Measurements from ENCODE around the gene TDRD9. TPM values are rescaled to one million over a fixed set of nuclear protein-coding genes. Genes with fewer than 3 reads are reported as not detected.

Gene TDRD9
- total RNA-seq, 1 experiment from 2014 or later: not detected

DNA sequence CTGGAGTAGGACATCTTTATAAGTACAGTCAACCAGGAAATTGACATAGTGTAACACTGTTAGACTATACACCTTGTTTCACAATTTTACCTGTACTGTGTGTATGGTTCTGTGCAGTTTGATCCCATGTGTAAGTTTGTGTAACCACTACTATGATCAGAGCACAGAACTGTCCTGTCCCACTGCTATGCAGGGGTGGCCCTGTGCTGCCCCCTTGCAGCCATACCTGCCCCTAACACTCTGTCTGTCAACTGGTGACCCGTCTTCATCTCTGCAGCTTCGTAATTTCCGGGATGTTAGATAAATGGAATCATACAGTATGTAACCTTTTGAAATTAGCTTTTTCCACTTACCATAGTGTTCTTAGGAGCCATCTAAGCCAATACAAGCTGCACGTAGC is 72.7 kb downstream of the TDRD9 start:
- intact Hi-C loops (cut with micrococcal nuclease; ENCODE audit: unreplicated experiment): no loop called here
- no peak overlapping the region for H3K27ac ChIP-seq (ENCODE audit: low read depth, low read length, poor library complexity, severe bottlenecking)
- no TSS peak for BruUV-seq (replicated peaks)
- DNase-seq (ENCODE audit: low spot score): peak; percentile 14
- no peak overlapping the region for H3K4me3 ChIP-seq (ENCODE audit: low read depth, low read length, poor library complexity, severe bottlenecking)
- H3K27me3 ChIP-seq (replicated peaks; ENCODE audit: insufficient read depth, low read depth, low read length, poor library complexity): peaks cover 6% of the 10 kb centered on the region
- ChIA-PET POLR2A (ENCODE audit: low non-redundant PET) (no interaction called here), CTCF (no interaction called here)
- H3K4me1 ChIP-seq (ENCODE audit: insufficient read depth, low read length, poor library complexity, severe bottlenecking): no peaks in the 10 kb centered on the region
- no peaks in the 10 kb centered on the region for H3K36me3 ChIP-seq (ENCODE audit: insufficient read depth, low read length, poor library complexity, severe bottlenecking)
- no peak for TF ChIP-seq EZH2 (IDR thresholded peaks at IDR 0.05; ENCODE audit: borderline replicate concordance, low read depth, low read length, poor library complexity, severe bottlenecking)
- TF ChIP-seq, protein P1, sequence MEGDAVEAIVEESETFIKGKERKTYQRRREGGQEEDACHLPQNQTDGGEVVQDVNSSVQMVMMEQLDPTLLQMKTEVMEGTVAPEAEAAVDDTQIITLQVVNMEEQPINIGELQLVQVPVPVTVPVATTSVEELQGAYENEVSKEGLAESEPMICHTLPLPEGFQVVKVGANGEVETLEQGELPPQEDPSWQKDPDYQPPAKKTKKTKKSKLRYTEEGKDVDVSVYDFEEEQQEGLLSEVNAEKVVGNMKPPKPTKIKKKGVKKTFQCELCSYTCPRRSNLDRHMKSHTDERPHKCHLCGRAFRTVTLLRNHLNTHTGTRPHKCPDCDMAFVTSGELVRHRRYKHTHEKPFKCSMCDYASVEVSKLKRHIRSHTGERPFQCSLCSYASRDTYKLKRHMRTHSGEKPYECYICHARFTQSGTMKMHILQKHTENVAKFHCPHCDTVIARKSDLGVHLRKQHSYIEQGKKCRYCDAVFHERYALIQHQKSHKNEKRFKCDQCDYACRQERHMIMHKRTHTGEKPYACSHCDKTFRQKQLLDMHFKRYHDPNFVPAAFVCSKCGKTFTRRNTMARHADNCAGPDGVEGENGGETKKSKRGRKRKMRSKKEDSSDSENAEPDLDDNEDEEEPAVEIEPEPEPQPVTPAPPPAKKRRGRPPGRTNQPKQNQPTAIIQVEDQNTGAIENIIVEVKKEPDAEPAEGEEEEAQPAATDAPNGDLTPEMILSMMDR (conservative IDR thresholded peaks at IDR 0.05; ENCODE audit: low read depth, low read length): peak; percentile 45
- H3K9me3 ChIP-seq (ENCODE audit: low read depth, low read length, poor library complexity, severe bottlenecking): no peaks in the 10 kb centered on the region

DNA sequence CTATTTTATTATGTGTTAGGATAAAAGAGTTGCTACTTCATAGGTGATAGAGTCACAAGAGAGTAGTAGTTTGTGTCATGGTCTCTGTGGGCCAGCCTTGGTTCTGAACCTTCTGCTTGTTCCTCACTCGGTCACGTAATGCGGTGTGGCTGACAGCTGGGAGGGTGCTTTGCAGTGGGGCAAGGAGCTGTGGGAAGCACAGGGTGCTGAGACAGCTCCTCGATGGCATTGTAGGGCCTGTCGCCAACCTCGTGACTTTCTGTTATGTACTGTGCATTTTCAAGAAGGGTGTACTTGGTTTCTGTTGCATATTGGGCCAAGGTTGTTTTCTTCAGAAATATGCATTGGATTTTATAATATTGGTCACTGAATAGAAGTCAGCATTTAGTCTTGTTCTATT is 75.4 kb downstream of the TDRD9 start:
- BruUV-seq (replicated peaks): no TSS peak
- intact Hi-C loops (cut with micrococcal nuclease; ENCODE audit: unreplicated experiment): no loop called here
- Histone ChIP-seq H3K36me3 (ENCODE audit: insufficient read depth, low read length, poor library complexity, severe bottlenecking) (no peaks in the 10 kb centered on the region), H3K9me3 (ENCODE audit: low read depth, low read length, poor library complexity, severe bottlenecking) (no peaks in the 10 kb centered on the region), H3K4me1 (ENCODE audit: insufficient read depth, low read length, poor library complexity, severe bottlenecking) (no peaks in the 10 kb centered on the region), H3K4me3 (ENCODE audit: low read depth, low read length, poor library complexity, severe bottlenecking) (no peak overlapping the region), H3K27me3 (replicated peaks; ENCODE audit: insufficient read depth, low read depth, low read length, poor library complexity) (no peaks in the 10 kb centered on the region), H3K27ac (ENCODE audit: low read depth, low read length, poor library complexity, severe bottlenecking) (no peak overlapping the region)
- no peak for TF ChIP-seq EZH2 (IDR thresholded peaks at IDR 0.05; ENCODE audit: borderline replicate concordance, low read depth, low read length, poor library complexity, severe bottlenecking)
- TF ChIP-seq, protein P1 (conservative IDR thresholded peaks at IDR 0.05; ENCODE audit: low read depth, low read length): no peak
- CTCF ChIA-PET: no interaction called here
- DNase-seq (ENCODE audit: low spot score): no peak
- POLR2A ChIA-PET (ENCODE audit: low non-redundant PET): no interaction called here

DNA sequence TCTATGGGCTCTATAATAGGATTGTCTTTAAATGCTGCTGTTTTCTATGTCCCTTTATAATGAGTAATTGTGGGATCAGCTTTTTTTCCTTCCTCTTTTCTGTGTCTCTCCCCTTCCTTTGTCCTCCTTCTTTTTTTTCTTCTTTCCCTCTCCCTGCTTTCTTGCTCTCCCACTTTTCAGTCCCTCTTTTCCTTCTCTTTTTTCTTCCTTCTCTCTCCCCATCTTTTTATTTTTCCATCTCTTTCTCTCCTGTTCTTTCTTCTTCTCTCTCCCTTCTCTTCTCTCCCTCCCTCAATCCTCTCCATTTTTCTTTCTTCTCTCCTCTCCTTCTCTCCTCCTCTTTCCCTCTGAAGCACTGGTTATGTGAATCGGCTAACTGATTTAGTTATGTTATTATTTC is 76.6 kb downstream of the TDRD9 start:
- no peaks in the 10 kb centered on the region for H3K27me3 ChIP-seq (replicated peaks; ENCODE audit: insufficient read depth, low read depth, low read length, poor library complexity)
- no peaks in the 10 kb centered on the region for H3K4me1 ChIP-seq (ENCODE audit: insufficient read depth, low read length, poor library complexity, severe bottlenecking)
- intact Hi-C loops (cut with micrococcal nuclease; ENCODE audit: unreplicated experiment): no loop called here
- no peak for DNase-seq (ENCODE audit: low spot score)
- BruUV-seq (replicated peaks): no TSS peak
- no peak overlapping the region for H3K4me3 ChIP-seq (ENCODE audit: low read depth, low read length, poor library complexity, severe bottlenecking)
- CTCF ChIA-PET: no interaction called here
- no peaks in the 10 kb centered on the region for H3K36me3 ChIP-seq (ENCODE audit: insufficient read depth, low read length, poor library complexity, severe bottlenecking)
- TF ChIP-seq EZH2 (IDR thresholded peaks at IDR 0.05; ENCODE audit: borderline replicate concordance, low read depth, low read length, poor library complexity, severe bottlenecking): no peak
- TF ChIP-seq, protein P1 (conservative IDR thresholded peaks at IDR 0.05; ENCODE audit: low read depth, low read length): no peak
- no peak overlapping the region for H3K27ac ChIP-seq (ENCODE audit: low read depth, low read length, poor library complexity, severe bottlenecking)
- no peaks in the 10 kb centered on the region for H3K9me3 ChIP-seq (ENCODE audit: low read depth, low read length, poor library complexity, severe bottlenecking)
- POLR2A ChIA-PET (ENCODE audit: low non-redundant PET): no interaction called here
